Neural crest cell (in vitro differentiated cells): ENCODE data around the gene PHLDB2. TPM values are rescaled to one million over a fixed set of nuclear protein-coding genes. Genes with fewer than 3 reads are reported as not detected.
A peak's percentile ranks its signal among the peaks of the same experiment; 100 is the strongest.

Experiments
- DNase-seq: peaks from one replicate; pipeline ENCODE4 v3.0.0; 2021; ENCODE audit warnings: low read depth, mixed read lengths, low spot score
- H3K27ac Mint-ChIP-seq: one replicate; pipeline ENCODE4 v1.8.0; 2021; ENCODE audit warnings: mild to moderate bottlenecking, mixed read lengths; ENCODE audit not compliant: unreplicated experiment
- H3K27me3 Mint-ChIP-seq: 2 replicates; pipeline ENCODE4 v1.8.0; 2021; ENCODE audit warnings: low read depth, mild to moderate bottlenecking, mixed read lengths
- H3K36me3 Mint-ChIP-seq: 2 replicates; pipeline ENCODE4 v1.8.0; 2021; ENCODE audit warnings: low read depth, mild to moderate bottlenecking, mixed read lengths
- H3K4me1 Mint-ChIP-seq: 2 replicates; pipeline ENCODE4 v1.8.0; 2021; ENCODE audit warnings: mixed read lengths
- H3K4me3 Mint-ChIP-seq: one replicate; pipeline ENCODE4 v1.8.0; 2021; ENCODE audit warnings: mild to moderate bottlenecking, mixed read lengths
- H3K9me3 Mint-ChIP-seq: 2 replicates; pipeline ENCODE4 v1.8.0; 2021; ENCODE audit warnings: mixed read lengths
- CTCF ChIP-seq: fragments of 200-600 bp; sonication (generic); conservative IDR thresholded peaks from 2 replicates; pipeline ENCODE4 v1.5.0; 2021; ENCODE audit warnings: antibody characterized with exemption, mild to moderate bottlenecking
- total RNA-seq: library from RNA; stranded (reverse); gene quantifications from 2 replicates; pipeline ENCODE4 v1.2.1, GENCODE V29; 2021

The PHLDB2 gene
- total RNA-seq, 1 donor from 2014 or later, result 49.0 TPM

GRCh38 chr3:111892070-111892469, 33.0 kb downstream of the PHLDB2 start:
- H3K27ac Mint-ChIP-seq, result no peak overlapping the region
- peaks cover 6% of the 10 kb centered on the region for H3K4me1 Mint-ChIP-seq
- DNase-seq, result no peak
- H3K36me3 Mint-ChIP-seq, result peaks cover 19% of the 10 kb centered on the region
- TF ChIP-seq CTCF, result no peak
- no peaks in the 10 kb centered on the region for H3K27me3 Mint-ChIP-seq
- H3K9me3 Mint-ChIP-seq, result no peaks in the 10 kb centered on the region
- H3K4me3 Mint-ChIP-seq, result no peak overlapping the region

GRCh38 chr3:111895071-111895470, 36.0 kb downstream of the PHLDB2 start:
- peaks cover 5% of the 10 kb centered on the region for H3K9me3 Mint-ChIP-seq
- H3K4me1 Mint-ChIP-seq, result peaks cover 6% of the 10 kb centered on the region
- H3K27ac Mint-ChIP-seq, result no peak overlapping the region
- no peaks in the 10 kb centered on the region for H3K27me3 Mint-ChIP-seq
- DNase-seq, result no peak
- TF ChIP-seq CTCF, result peak; percentile 55
- peaks cover 34% of the 10 kb centered on the region for H3K36me3 Mint-ChIP-seq
- H3K4me3 Mint-ChIP-seq, result no peak overlapping the region

- Mint-ChIP-seq H3K4me1 (peaks cover 21% of the 10 kb centered on the region), H3K36me3 (peaks cover 42% of the 10 kb centered on the region), H3K27ac (no peak overlapping the region), H3K4me3 (no peak overlapping the region), H3K9me3 (peaks cover 10% of the 10 kb centered on the region), H3K27me3 (no peaks in the 10 kb centered on the region)
- no peak for DNase-seq
- no peak for TF ChIP-seq CTCF
Observed at GRCh38 chr3:111899966-111900365, 40.9 kb downstream of the PHLDB2 start.

GRCh38 chr3:111901637-111902036, 42.6 kb downstream of the PHLDB2 start:
- no peak overlapping the region for H3K4me3 Mint-ChIP-seq
- H3K4me1 Mint-ChIP-seq, result peaks cover 18% of the 10 kb centered on the region
- H3K27me3 Mint-ChIP-seq, result no peaks in the 10 kb centered on the region
- no peak for TF ChIP-seq CTCF
- peaks cover 10% of the 10 kb centered on the region for H3K9me3 Mint-ChIP-seq
- H3K36me3 Mint-ChIP-seq, result peaks cover 40% of the 10 kb centered on the region
- DNase-seq, result no peak
- H3K27ac Mint-ChIP-seq, result no peak overlapping the region

- Mint-ChIP-seq H3K4me3 (no peak overlapping the region), H3K9me3 (peaks cover 10% of the 10 kb centered on the region), H3K36me3 (peaks cover 41% of the 10 kb centered on the region), H3K4me1 (peaks cover 18% of the 10 kb centered on the region), H3K27ac (no peak overlapping the region), H3K27me3 (no peaks in the 10 kb centered on the region)
- no peak for TF ChIP-seq CTCF
- DNase-seq, result no peak
Observed at GRCh38 chr3:111902534-111902933, 43.5 kb downstream of the PHLDB2 start.

- TF ChIP-seq CTCF, result no peak
- H3K4me1 Mint-ChIP-seq, result peaks cover 18% of the 10 kb centered on the region
- H3K4me3 Mint-ChIP-seq, result no peak overlapping the region
- peaks cover 10% of the 10 kb centered on the region for H3K9me3 Mint-ChIP-seq
- no peak for DNase-seq
- H3K27ac Mint-ChIP-seq, result no peak overlapping the region
- peaks cover 37% of the 10 kb centered on the region for H3K36me3 Mint-ChIP-seq
- H3K27me3 Mint-ChIP-seq, result no peaks in the 10 kb centered on the region
Observed at GRCh38 chr3:111903067-111903511, 44.0 kb downstream of the PHLDB2 start.
